ENCODE data around the gene EYS. TPM values are rescaled to one million over a fixed set of nuclear protein-coding genes. Genes with fewer than 3 reads are reported as not detected.

Gene EYS
- total RNA-seq, 1 experiment from 2014 or later: not detected

DNA sequence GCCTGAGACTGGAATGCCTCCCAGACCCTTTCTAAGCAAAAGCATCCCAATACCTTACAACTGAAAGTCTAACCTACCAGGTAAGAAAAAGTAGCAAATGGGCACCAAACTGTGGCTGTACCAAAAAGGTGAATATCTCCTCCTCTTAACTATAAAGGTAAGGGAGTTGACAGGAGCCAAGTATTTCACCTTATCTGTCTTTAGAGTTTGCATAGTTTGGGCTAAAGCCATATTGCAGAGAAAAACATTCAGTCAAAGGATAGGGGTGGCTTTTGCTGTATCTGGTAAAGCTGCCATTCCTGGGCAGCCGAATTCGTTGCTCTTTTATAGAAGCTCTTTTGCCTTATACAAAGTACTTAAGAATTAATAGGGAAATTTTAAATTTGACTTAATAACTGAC lies 2033.3 kb downstream of the EYS start:
- no peak for DNase-seq (ENCODE audit: low read depth)

DNA sequence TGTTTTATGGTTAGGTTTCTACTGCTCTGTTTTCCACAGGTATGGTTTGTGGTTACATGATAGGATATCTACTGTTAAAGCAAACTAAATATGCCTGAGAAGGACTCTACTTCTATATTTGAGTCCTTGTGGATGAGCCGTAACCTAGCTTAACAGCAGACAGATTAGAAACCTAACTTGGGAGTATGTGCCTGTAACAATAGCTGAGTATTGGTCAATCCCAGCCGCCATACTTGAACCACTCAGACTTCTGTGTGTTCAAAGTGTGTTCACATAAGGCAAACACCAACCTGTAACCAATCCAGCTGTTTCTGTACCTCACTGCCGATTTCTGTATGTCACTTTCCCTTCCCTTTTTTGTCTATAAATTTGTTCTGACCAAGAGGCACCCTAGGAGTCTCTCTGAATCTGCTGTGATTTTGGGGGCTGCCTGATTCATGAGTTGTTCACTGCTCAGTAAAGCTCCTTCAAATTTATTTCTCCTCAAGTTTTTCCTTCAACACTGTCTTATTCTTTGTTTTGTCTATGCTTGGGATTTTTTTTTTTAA lies 2034.4 kb downstream of the EYS start:
- DNase-seq (ENCODE audit: low read depth): no peak

DNA sequence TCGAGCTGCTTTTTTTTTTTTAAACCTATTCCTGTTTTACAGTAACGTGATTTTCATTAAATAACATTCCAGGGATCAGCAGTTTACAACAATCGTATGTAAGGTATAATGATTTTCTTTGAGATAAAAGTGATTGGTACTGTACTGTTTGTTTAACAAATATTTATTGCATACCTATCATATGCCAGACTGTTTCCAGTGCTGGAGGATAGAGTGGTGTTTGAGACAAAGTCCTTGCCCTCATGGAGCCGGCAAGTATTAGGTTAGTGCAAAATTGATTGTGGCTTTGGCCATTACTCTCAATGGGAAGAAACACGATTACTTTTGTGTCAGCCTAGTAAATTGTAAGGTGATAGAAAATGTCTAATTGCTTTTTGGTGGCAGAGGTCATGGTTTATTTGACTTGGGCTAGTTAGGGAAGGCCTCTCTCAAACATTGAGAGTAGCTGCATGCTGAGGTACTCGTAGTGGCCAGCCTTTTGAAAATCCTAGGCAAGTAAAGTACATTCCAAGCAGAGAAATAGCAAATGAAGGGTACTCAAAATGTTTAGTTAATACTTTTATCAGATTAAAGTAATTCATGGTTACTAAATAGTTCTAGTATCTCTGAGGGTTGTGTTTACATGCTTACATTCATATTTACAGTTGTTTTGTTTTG lies 2035.8 kb downstream of the EYS start:
- DNase-seq (ENCODE audit: low read depth): no peak

All from Daoy (cell line).